ENCODE results near the gene BCAP31. TPM values are rescaled to one million over a fixed set of nuclear protein-coding genes. Genes with fewer than 3 reads are reported as not detected.

The BCAP31 gene
- total RNA-seq, 1 experiment from 2014 or later, result 432 TPM

DNA sequence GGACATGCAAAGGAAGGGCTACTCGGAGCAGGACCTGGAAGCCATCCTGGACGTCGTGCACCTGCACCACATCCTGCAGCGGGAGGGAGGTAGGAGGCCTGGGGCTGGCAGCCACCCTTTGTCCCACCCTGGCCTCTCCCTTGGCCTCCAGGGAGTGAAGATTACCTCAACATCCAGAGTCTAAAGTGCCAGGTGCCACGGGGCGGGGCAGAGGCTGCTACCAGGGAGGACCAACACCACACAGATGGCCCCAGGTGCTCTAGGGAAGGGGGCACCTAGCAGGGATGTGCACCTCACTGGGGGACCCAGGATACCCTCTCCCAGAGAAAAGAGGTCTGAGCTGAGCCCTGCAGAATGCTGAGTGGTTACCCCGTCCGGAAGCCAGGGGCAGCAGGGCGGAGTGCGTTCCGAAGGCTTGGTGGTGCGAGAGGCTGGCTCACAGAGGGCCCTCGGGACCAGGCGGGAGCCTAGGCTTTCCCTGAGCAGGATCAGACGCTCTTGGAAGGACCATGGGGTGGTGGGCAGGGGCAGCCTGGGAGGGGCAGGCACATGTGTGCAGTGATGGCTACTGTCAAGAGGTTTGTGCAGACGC, 16.5 kb upstream of the BCAP31 start:
- DNase-seq (ENCODE audit: low read depth, low spot score) (no peak), ATAC-seq (no peak)
- H3K4me3 ChIP-seq (ENCODE audit: low read depth in 2 of 2, low read length in 2 of 2), result no peak overlapping the region
- no peaks in the 10 kb centered on the region for H3K36me3 ChIP-seq (ENCODE audit: control insufficient read depth, insufficient read depth, low read length)
- H3K27ac ChIP-seq (ENCODE audit: low read length), result no peak overlapping the region
- intact Hi-C loops (cut with micrococcal nuclease; ENCODE audit: unreplicated experiment) (no loop called here), in situ Hi-C loops (cut with HindIII; ENCODE audit: low pct_unique_long_range_greater_than_20kb, low sequenced_read_pairs) (no loop called here)
- H3K9me3 ChIP-seq (ENCODE audit: control insufficient read depth, insufficient read depth, low read depth, low read length), result no peaks in the 10 kb centered on the region
- no TSS peak for BruUV-seq (replicated peaks)
- ChIA-PET POLR2A (no interaction called here), CTCF (no interaction called here)
- no peaks in the 10 kb centered on the region for H3K27me3 ChIP-seq (ENCODE audit: control insufficient read depth, insufficient read depth, low read length)
- TF ChIP-seq TCF7L2 (IDR thresholded peaks at IDR 0.05; ENCODE audit: low read depth, low read length) (no peak), POLR2AphosphoS5 (IDR thresholded peaks at IDR 0.05; ENCODE audit: low read depth, low read length) (no peak), SIN3A (IDR thresholded peaks at IDR 0.05; ENCODE audit: borderline replicate concordance, insufficient read depth, low read depth, low read length) (no peak), REST (IDR thresholded peaks at IDR 0.05; ENCODE audit: insufficient read depth in 1 of 2, low read depth in 2 of 2, low read length in 1 of 2) (no peak), CTCF (IDR thresholded peaks at IDR 0.05) (no peak)
- no peaks in the 10 kb centered on the region for H3K4me1 ChIP-seq (ENCODE audit: control insufficient read depth, insufficient read depth, low read length)

GRCh38 chrX:153739754-153740486, 15.7 kb upstream of the BCAP31 start:
- intact Hi-C loops (cut with micrococcal nuclease; ENCODE audit: unreplicated experiment), result no loop called here
- no peaks in the 10 kb centered on the region for H3K27me3 ChIP-seq (ENCODE audit: control insufficient read depth, insufficient read depth, low read length)
- no peak overlapping the region for H3K4me3 ChIP-seq (ENCODE audit: low read depth in 2 of 2, low read length in 2 of 2)
- no peak for TF ChIP-seq TCF7L2 (IDR thresholded peaks at IDR 0.05; ENCODE audit: low read depth, low read length)
- no peak for TF ChIP-seq POLR2AphosphoS5 (IDR thresholded peaks at IDR 0.05; ENCODE audit: low read depth, low read length)
- no peak for TF ChIP-seq REST (IDR thresholded peaks at IDR 0.05; ENCODE audit: insufficient read depth in 1 of 2, low read depth in 2 of 2, low read length in 1 of 2)
- no peak for TF ChIP-seq SIN3A (IDR thresholded peaks at IDR 0.05; ENCODE audit: borderline replicate concordance, insufficient read depth, low read depth, low read length)
- no peak for TF ChIP-seq CTCF (IDR thresholded peaks at IDR 0.05)
- ATAC-seq (peak; percentile 35; the same call in 1 of the 2 replicates), DNase-seq (ENCODE audit: low read depth, low spot score) (no peak)
- no peak overlapping the region for H3K27ac ChIP-seq (ENCODE audit: low read length)
- no peaks in the 10 kb centered on the region for H3K9me3 ChIP-seq (ENCODE audit: control insufficient read depth, insufficient read depth, low read depth, low read length)
- H3K36me3 ChIP-seq (ENCODE audit: control insufficient read depth, insufficient read depth, low read length), result no peaks in the 10 kb centered on the region
- CTCF ChIA-PET, result no interaction called here
- H3K4me1 ChIP-seq (ENCODE audit: control insufficient read depth, insufficient read depth, low read length), result no peaks in the 10 kb centered on the region
- no TSS peak for BruUV-seq (replicated peaks)
- in situ Hi-C loops (cut with HindIII; ENCODE audit: low pct_unique_long_range_greater_than_20kb, low sequenced_read_pairs), result no loop called here
- POLR2A ChIA-PET, result no interaction called here

Measured in Panc1 (cell line).